K562 (cell line): ENCODE measurements around the gene INO80. TPM values are rescaled to one million over a fixed set of nuclear protein-coding genes. Genes with fewer than 3 reads are reported as not detected.
A peak's percentile ranks its signal among the peaks of the same experiment; 100 is the strongest.

Source experiments
- ATF1 ChIP-seq, 2 experiments: fragments of 450-650 bp in 1 of 2; IDR thresholded peaks; 2 replicates each; pipeline ENCODE4 v1.6.1; 2016; ENCODE audit warnings: missing compliant biosample characterization in 1 of 2, missing genetic modification characterization in 1 of 2
- CREM ChIP-seq: IDR thresholded peaks from 2 replicates; pipeline ENCODE4 v1.6.1; 2014; ENCODE audit warnings: antibody characterized with exemption, low read depth
- FIP1L1 ChIP-seq: fragments of 200-400 bp; formaldehyde crosslinking; IDR thresholded peaks from 2 replicates; pipeline ENCODE4 v1.6.1; 2018; ENCODE audit warnings: mild to moderate bottlenecking, low read depth, low read length; ENCODE audit not compliant: poor library complexity, severe bottlenecking
- GATAD2A ChIP-seq: fragments of 450-650 bp; IDR thresholded peaks from 2 replicates; pipeline ENCODE4 v1.6.1; 2017
- HES1 ChIP-seq: fragments of 450-650 bp; IDR thresholded peaks from 2 replicates; pipeline ENCODE4 v1.6.1; 2016; ENCODE audit warnings: low read depth, mild to moderate bottlenecking, moderate library complexity
- HMGN3 ChIP-seq: IDR thresholded peaks from 2 replicates; pipeline ENCODE4 v1.6.1; 2011; ENCODE audit warnings: borderline replicate concordance, low read depth, mild to moderate bottlenecking, mixed read lengths, low read length; ENCODE audit not compliant: insufficient read length; ENCODE audit errors: extremely low read depth
- KDM4B ChIP-seq, 2 experiments: fragments of 450-650 bp in 1 of 2; sonication (generic) in 1 of 2; IDR thresholded peaks; 2 replicates each; pipeline ENCODE4 v1.6.1; 2016 to 2017; ENCODE audit warnings: borderline replicate concordance in 2 of 2, antibody characterized with exemption in 1 of 2, low read depth in 1 of 2, mild to moderate bottlenecking in 1 of 2
- MGA ChIP-seq: fragments of 450-650 bp; IDR thresholded peaks from 2 replicates; pipeline ENCODE4 v1.6.1; 2016; ENCODE audit warnings: mild to moderate bottlenecking, moderate library complexity
- POLR2AphosphoS5 ChIP-seq: IDR thresholded peaks from 2 replicates; pipeline ENCODE4 v1.6.1; 2011; ENCODE audit warnings: mild to moderate bottlenecking, low read depth, low read length, moderate library complexity; ENCODE audit not compliant: control insufficient read depth, insufficient read depth
- RBM22 ChIP-seq: fragments of 200-400 bp; formaldehyde crosslinking; IDR thresholded peaks from 2 replicates; pipeline ENCODE4 v1.6.1; 2018; ENCODE audit warnings: low read length, low read depth; ENCODE audit not compliant: poor library complexity, severe bottlenecking
- SIN3A ChIP-seq, 2 experiments: fragments of 150-350 bp in 1 of 2; IDR thresholded peaks; 2 replicates each; pipeline ENCODE4 v1.6.1; 2011 to 2016; ENCODE audit warnings: borderline replicate concordance in 2 of 2, low read depth in 2 of 2, low read length in 2 of 2, mild to moderate bottlenecking in 2 of 2, moderate library complexity in 2 of 2; ENCODE audit not compliant: control insufficient read depth in 1 of 2
- SMARCE1 ChIP-seq: fragments of 450-650 bp; IDR thresholded peaks from 2 replicates; pipeline ENCODE4 v1.7.1; 2016; ENCODE audit warnings: mild to moderate bottlenecking
- ZNF431 ChIP-seq: sonication (generic); formaldehyde crosslinking; IDR thresholded peaks from 2 replicates; pipeline ENCODE4 v1.8.0; 2022; ENCODE audit warnings: mild to moderate bottlenecking, missing genetic modification reagents
- ZNF764 ChIP-seq: fragments of 250-450 bp; sonication (Bioruptor Pico); IDR thresholded peaks from 2 replicates; pipeline ENCODE4 v1.4.0; 2020; ENCODE audit warnings: low read depth, mild to moderate bottlenecking, moderate library complexity
- polyA plus RNA-seq, 8 experiments: library from polyadenylated mRNA; depleted of rRNA in 4 of 8; stranded (reverse) in 5 of 8; unstranded in 3 of 8; fragments of >200 nt; fragmentation: Nextera tagmentation in 2 of 8; fragmentation: Illumina TruSeq in 1 of 8; extraction: Ambion mirVana in 2 of 8; extraction: Trizol in 1 of 8; gene quantifications; 2 replicates each; pipeline versions ENCODE4 v1.2.1 to v1.2.3, GENCODE V29; 2011 to 2014; ENCODE audit warnings: inconsistent platforms in 1 of 8, missing spikeins in 1 of 8
- total RNA-seq, 7 experiments: library from RNA; depleted of rRNA in 6 of 7; stranded (reverse); fragments of >200 nt in 6 of 7; fragmentation: Illumina TruSeq in 2 of 7; extraction: Trizol in 2 of 7; gene quantifications; 2 replicates each; pipeline versions ENCODE4 v1.2.1 to v1.2.3, GENCODE V29; 2011 to 2021; ENCODE audit warnings: low replicate concordance in 1 of 7

The INO80 gene
- total and polyA plus RNA-seq, 9 of the 15 experiments (the other 6 are each of a cell fraction or from before 2014, with no cell fraction given), result 1.1 to 25.7 (median 19.9) TPM

DNA sequence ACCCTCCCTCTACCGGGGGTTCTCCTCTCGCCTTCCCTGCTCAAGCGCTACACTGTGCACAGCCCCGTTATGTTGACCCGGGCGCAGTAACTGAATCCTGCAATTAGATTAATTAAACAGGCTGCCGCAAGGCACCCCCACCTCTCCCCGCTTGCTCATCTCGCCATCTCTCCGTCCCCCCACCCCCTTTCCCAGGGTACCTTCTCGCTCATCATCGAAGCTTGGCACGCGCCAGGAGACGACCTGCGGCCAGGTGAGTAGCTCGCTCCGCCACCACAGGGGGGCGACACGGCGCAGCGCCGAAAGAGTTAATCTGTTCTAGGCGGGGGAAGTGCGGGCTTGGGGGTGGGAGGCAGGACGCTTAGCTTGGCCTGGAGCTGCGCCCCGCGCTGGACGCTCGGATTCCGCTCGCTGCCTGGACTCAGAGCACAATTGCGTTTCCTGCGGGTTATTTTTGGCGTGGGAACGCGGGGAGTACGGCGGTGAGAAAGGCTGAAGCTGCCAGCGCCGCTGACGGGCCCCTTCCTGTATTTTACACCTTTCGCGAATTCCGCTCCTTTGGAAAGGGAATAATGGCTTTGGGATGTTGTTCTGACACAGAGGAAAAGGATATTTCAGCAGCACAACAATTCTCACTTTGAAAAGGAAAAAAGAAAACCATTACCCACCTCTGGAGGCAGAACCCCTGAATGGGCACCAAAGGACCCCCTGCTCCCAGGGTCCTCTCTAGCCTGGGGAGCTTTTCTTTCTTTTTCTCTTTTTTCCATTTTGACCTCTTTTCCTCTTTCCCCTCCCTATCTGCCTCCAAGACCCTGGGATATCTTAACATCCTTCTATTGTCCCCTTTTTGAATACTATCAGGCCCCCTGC is 185.4 kb downstream of the INO80 start (continued):
- TF ChIP-seq HES1 (0 out of 2 replicates have a peak, but pooled peaks have one; percentile 43), MGA (peak; percentile 86), RBM22 (no peak), HMGN3 (peak; percentile 52), CREM (peak; percentile 25; the same call in 1 of the 2 replicates), KDM4B (IDR thresholded peaks at IDR 0.05; ENCODE audit: borderline replicate concordance in 2 of 2, low read depth in 1 of 2) (peak in 1 of 2 experiments; percentile 31; a peak in 1 of 4 replicates), FIP1L1 (peak; percentile 34), POLR2AphosphoS5 (no peak), SMARCE1 (peak; percentile 57; the same call in 1 of the 2 replicates), ZNF431 (CRISPR knock-in tag) (0 out of 2 replicates have a peak, but pooled peaks have one; percentile 12), ZNF764 (CRISPR knock-in tag) (no peak), SIN3A (IDR thresholded peaks at IDR 0.05; ENCODE audit: borderline replicate concordance in 2 of 2, control insufficient read depth in 1 of 2, low read depth in 2 of 2, low read length in 2 of 2) (peak in 1 of 2 experiments; percentile 36; a peak in 1 of 4 replicates), GATAD2A (peak; percentile 97), ATF1 (CRISPR knock-in tag; IDR thresholded peaks at IDR 0.05) (no peak), ATF1 (tag; IDR thresholded peaks at IDR 0.05) (0 out of 2 replicates have a peak, but pooled peaks have one; percentile 9)
